H7 (cell line): ENCODE results near the gene STRBP. TPM values are rescaled to one million over a fixed set of nuclear protein-coding genes. Genes with fewer than 3 reads are reported as not detected.
"Not testable (repeated sequence)": the region's sequence is repeated elsewhere in the genome, so short reads cannot be mapped to it uniquely, and the experiment has no call there.

Experiments used
- DNase-seq: peaks from one replicate; pipeline ENCODE4 v3.0.0; 2012
- H3K27me3 ChIP-seq: 2 replicates; pipeline ENCODE4 v1.6.0; 2011; ENCODE audit warnings: mild to moderate bottlenecking, low read length; ENCODE audit not compliant: control insufficient read depth, insufficient read depth
- H3K36me3 ChIP-seq: replicated peaks from 2 replicates; pipeline ENCODE4 v1.5.1; 2011; ENCODE audit warnings: low read length; ENCODE audit not compliant: control insufficient read depth, insufficient read depth
- H3K4me3 ChIP-seq: 2 replicates; pipeline ENCODE4 v1.5.1; 2011; ENCODE audit warnings: low read depth, mild to moderate bottlenecking, control low read depth, low read length, moderate library complexity; ENCODE audit not compliant: insufficient read depth
- total RNA-seq: library from RNA; depleted of rRNA; stranded (reverse); fragments of >200 nt; shearing (Covaris generic); gene quantifications from 2 replicates; pipeline ENCODE4 v1.2.3, GENCODE V29; 2014; rRNA removed

STRBP gene
- total RNA-seq: 35.0 and 49.9 TPM in 2 replicates

DNA sequence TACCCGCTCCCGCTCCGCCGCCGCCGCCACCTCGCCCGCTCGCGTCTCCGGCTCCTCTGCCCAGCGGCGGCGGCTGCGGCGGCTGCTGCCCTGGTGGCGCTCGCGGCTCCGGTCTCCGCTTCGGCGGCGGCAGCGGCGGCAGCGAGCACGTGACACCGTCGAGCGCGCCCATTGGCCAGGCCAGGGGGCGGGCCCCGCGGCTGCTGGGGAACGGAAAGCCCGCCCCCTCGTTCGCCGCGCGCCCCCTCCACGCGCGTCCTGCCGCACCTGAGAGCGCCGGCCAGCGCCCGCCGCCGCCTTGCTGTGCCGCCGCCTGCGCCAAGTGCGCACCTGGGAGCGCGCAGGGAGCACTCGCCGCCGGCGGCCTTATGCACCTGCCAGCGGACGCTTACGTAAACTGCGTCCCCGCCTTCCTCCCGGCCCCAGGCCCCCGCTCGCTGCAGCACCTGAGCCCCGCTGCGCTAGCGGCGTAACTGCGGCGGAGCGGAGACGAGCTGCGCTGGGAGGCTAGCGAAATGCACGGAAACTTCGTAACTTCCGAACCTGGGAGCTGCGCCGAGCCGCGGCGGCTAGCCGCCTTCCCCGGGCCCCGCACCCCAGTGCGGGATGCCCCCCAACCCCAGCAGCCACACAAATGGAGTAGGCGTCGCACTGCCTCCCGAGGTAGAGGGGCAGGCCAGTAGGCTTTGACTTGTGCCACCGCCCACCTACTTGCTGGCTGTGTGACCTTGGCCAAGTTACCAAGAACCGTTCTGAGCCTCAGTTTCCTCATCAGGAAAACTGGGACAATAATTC is at the start of gene STRBP:
Gene STRBP, minus strand, starts transcription at position 122 of the 795 bp plus-strand sequence. CDS start 84,452 bp downstream, outside the sequence.
- H3K36me3 ChIP-seq: no peaks in the 10 kb centered on the region
- peak; percentile 99 for DNase-seq
- peaks cover 2% of the 10 kb centered on the region; the same call in 1 of the 2 replicates for H3K27me3 ChIP-seq
- H3K4me3 ChIP-seq: peak within 1 kb of the TSS; percentile 70

DNA sequence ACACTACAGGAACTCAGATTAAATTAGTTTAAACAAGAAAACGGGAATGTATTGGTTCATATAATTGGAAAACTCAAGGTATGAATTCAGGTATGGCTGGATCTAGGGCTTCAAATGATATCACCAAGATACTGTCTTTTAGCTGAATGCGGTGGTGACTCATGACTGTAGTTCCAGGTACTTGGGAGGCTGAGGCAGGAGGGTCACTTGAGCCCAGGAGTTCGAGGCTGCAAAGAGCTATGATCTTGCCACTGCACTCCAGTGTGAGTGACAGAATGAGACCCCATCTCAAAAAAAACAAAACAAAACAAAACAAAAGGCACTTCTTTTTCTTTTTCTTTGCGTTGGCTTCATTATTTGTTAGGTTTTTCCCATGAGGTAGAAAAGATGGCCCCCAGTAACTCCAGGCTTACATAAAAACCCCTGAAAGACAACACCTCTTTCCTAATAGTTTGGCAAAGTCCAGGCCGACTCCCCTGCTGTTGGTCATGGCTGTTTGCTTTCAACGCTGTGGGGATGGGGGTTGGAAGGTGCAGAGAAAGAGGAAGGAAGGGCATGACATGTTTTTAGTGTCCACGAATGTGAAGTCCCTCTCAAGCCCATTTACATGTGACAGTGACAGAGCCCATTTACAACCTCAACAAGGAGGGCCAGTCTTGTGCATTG is 47.8 kb upstream of the STRBP start:
- no peaks in the 10 kb centered on the region for H3K36me3 ChIP-seq
- no peak for DNase-seq
- H3K27me3 ChIP-seq: no peaks in the 10 kb centered on the region
- no peak overlapping the region for H3K4me3 ChIP-seq

DNA sequence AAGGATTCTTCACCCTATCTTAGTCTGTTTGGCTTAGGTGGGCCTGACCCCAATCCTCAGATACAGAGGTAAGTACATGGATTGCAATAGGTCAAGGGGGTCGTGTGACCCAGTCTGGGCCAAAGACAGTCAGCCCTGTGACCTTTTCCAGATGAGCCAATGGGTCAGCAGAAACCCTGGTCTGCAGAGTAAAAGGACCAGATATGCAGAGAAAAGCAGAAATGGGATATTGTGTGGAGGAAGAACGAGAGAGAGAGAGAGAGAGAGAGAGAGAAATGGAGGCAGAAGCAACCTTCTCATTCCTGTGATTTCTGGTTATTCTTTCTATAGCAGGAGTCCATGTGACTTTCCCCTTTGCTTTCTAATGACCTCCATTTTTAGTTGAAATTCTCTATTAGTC is 47.2 kb upstream of the STRBP start:
- Histone ChIP-seq H3K27me3 (no peaks in the 10 kb centered on the region), H3K4me3 (no peak overlapping the region), H3K36me3 (no peaks in the 10 kb centered on the region)
- DNase-seq: no peak

DNA sequence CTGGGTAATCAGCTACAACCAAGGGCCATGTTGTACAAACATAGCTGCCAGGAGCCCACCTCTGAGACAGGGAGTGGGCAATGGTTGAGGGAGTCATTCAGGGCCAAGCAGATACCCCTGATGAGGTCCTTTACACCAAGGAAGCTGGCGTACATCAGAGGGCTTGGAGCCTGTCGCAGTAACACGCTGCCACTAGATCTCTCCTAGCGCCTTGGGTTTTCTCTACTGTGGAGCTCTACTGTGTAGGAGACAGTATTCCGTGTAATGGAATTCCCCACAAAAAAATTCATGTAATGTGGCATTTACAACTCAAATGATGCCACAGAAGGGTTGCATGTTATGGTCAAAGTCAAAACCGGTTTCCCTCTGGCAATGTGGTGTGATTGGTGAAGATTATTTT is 46.2 kb upstream of the STRBP start:
- Histone ChIP-seq H3K36me3 (no peaks in the 10 kb centered on the region), H3K4me3 (no peak overlapping the region), H3K27me3 (no peaks in the 10 kb centered on the region)
- DNase-seq: no peak

DNA sequence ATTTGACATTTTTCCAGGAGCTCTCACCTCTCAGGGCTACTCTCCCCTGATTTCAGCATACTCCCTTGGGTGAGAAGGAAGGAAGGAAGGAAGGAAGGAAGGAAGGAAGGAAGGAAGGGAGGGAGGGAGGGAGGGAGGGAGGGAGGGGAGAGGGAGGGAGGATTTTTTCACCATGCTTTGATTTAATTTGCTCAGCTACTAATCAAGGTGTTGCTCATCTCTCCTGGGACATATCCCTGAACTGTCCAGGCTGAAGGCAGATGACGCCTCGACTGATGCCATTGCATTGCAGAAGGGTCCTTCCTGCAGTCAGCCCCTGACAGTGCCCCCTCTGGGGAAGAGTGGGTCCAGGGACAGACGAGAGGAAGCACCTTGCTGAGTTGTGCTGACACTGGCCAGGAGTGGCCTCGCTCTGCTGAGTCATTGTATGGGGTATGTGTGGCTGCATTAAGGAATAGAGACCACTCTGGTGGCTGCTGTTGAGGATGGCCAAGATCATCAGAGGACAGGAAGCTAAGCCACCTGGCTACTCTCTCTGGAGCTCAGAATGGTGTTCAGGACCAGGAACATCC is 44.0 kb upstream of the STRBP start:
- H3K4me3 ChIP-seq: no peak overlapping the region
- H3K27me3 ChIP-seq: no peaks in the 10 kb centered on the region
- H3K36me3 ChIP-seq: no peaks in the 10 kb centered on the region
- no peak for DNase-seq

DNA sequence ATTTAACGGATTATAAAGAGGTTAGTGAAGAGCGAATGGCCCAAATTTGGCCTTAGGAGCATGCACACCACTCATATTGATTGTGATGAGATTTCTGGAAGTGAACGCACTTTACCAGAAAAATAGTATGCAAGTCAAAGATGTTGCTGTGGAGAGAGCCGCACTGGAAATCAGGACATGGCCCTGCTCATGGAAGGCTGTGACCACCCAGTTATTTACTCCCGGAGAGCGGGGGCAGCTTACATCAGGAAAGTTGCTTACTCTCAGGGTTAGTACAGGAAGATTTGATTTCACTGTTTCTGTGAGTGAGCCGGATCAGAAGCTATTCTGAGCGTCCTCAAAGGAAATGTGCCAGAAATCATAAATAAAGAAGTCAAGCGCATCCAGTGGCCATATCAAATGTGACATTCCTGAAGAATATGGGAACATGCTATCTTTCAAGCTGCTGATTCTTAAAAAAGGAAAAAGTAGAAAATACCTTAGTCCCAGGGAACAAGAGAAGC is 42.9 kb upstream of the STRBP start:
- no peaks in the 10 kb centered on the region for H3K27me3 ChIP-seq
- H3K36me3 ChIP-seq: no peaks in the 10 kb centered on the region
- no peak overlapping the region for H3K4me3 ChIP-seq
- DNase-seq: no peak

DNA sequence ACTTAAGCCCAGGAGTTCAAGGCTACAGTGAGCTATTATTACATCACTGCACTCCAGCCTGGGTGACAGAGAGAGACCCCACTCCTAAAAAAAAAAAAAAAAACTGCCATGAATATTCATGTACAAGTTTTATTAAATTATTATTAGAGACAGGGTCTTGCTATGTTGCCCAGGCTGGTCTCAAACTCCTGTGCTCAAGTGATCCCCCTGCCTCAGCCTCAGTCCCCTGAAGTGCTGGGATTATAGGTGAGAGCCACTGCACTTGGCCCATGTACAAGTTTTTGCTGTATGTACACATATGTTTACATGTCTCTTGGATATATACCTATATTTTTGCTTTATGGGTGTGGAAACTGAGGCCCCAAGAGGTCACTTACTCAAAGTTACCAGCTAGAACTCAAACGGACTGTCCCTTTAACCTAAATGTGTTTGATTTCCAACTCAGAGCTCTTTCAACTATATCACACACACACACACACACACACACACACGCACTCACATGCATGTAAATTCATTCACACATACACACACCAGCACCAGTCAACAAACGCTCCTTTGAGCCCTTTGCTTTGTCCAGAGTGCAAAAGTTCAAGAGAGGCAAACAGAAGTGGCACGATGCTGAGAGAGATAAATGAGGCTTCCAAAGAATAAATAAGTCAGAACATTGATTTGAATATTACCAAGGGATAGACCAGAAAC is 42.3 kb upstream of the STRBP start:
- Histone ChIP-seq H3K4me3 (no peak overlapping the region), H3K36me3 (no peaks in the 10 kb centered on the region), H3K27me3 (no peaks in the 10 kb centered on the region)
- no peak for DNase-seq

DNA sequence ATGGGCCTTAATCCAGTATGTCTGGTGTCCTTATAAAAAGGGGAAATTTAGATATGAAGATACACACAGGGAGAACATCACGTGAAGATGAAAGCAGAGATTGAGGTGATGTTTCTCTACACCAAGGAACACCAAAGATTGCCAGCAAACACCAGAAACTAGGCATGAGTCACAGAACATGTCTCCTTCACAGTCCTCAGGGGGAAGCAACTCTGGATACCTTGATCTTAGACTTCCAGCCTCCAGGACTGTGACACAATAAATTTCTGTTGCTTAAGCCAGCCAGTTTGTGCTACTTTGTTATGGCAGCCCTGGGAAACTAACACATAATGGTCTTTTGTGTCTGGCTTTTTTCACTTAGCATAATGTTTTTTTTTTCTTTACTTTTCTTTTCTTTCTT is 41.2 kb upstream of the STRBP start:
- no peak for DNase-seq
- H3K4me3 ChIP-seq: no peak overlapping the region
- no peaks in the 10 kb centered on the region for H3K36me3 ChIP-seq
- H3K27me3 ChIP-seq: no peaks in the 10 kb centered on the region

DNA sequence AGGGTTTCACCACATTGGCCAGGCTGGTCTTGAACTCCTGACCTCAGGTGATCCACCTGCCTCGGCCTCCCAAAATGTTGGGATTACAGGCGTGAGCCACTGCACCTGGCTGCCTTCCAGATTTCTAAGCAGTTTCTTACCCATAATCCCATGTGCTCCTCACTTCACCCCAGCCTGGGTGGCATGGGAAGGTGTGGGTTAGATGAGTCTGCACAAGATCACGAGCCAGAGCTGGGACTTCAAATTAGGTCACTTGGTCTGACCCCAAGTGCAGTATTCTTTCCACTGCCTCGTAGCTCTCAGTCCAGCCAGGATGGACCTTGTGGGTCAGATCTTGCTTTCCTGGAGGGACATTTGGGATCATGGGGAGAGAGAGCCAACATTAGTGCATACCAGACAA is 37.5 kb upstream of the STRBP start:
- H3K27me3 ChIP-seq: no peaks in the 10 kb centered on the region
- no peaks in the 10 kb centered on the region for H3K36me3 ChIP-seq
- no peak for DNase-seq
- no peak overlapping the region for H3K4me3 ChIP-seq

DNA sequence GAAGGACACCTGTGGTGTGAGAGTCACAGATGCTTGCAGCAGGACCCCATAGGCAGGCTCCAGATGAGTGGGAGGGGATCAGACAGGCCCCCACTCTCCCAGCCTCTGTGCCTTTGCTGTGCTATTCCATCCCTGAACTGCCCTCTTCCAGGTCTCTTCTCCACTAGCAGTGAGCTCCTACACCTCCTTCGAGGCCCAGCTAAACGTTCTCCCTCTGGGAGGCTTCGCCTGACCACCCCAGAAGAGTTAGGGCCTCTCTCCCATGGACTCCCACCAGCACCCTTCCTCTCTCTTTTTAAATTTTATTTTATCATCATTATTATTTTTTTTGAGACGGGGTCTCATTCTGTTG is 35.9 kb upstream of the STRBP start:
- no peak for DNase-seq
- Histone ChIP-seq H3K27me3 (no peaks in the 10 kb centered on the region), H3K36me3 (no peaks in the 10 kb centered on the region), H3K4me3 (no peak overlapping the region)

DNA sequence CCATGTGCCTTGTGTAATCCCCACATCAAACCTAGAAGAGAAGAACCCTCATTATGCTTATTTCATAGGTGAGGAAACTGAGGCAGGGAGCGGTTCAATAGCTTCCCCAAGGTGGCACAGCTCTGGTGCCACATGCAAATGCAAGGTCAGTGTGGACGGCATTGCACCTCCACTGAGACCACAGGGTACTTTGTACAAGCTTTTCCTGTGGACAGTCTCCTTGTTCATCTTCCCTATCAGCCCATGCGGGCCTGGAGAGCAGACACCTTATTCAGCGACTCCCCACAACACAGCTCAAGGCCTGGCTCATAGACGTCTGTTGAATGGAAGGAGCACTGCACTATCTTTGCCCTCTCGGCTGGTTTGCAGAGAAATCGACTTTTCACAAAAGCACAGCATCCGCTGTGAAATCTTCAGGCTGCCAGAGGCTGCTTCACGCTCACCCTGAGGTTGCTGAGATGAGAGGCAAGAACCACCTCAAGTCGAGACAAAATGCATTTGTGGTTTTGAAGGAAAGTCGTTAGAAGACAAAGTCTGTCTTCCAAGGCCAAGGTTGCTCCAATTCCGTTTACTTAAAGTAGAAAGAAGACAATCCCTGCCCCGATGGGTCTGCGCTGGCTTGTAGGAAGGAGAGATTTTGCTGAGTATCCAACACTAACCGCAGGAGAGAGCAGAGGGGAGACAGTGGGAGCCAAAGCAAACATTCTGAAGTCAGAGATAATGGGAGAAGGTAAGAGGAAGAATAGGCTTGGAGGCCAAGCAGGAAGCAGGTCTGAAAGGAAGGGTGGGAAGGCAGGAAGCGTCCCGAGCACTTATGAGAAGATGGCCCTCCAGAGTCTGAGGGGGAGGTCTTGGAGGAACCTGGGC is 34.2 kb upstream of the STRBP start:
- Histone ChIP-seq H3K27me3 (no peaks in the 10 kb centered on the region), H3K36me3 (no peaks in the 10 kb centered on the region), H3K4me3 (no peak overlapping the region)
- no peak for DNase-seq

DNA sequence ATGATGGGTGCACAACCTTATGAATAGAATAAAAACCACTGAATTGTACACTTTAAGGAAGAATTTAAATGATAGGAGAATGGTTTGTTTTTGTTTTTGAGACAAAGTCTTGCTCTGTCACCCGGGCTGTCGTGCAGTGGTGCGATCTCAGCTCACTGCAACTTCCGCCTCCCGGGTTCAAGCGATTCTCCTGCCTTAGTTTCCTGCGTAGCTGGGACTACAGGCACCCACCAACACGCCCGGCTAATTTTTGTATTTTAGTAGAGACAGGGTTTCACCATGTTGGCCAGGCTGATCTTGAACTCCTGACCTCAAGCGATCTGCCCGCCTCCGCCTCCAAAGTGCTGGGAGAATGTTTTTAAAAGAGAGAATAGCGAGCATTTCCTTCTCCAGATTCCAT is 33.5 kb upstream of the STRBP start:
- H3K27me3 ChIP-seq, H3K36me3 ChIP-seq, DNase-seq, H3K4me3 ChIP-seq: not testable (repeated sequence)

DNA sequence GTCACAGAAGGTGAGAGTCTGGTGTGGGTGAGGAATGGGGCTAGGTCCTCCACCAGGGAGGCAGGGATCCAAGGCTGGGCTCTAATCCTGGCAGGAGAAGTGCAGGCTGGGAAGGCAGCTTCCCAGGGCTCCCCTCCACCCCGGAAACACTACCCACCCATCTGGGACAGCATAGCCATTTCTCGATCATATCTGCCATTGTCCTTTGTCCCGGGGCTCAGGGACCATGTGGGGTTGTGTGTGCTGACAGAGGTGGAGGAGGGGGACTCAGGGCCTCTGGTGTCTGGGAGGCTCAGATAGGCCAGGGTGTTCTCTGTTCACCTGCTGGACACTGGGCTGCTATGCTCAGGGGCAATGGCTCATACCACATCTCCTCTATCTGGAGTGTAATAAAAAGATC is 32.2 kb upstream of the STRBP start:
- no peak overlapping the region for H3K4me3 ChIP-seq
- no peaks in the 10 kb centered on the region for H3K27me3 ChIP-seq
- H3K36me3 ChIP-seq: no peaks in the 10 kb centered on the region
- no peak for DNase-seq
